Erythroblast (primary cell): ENCODE results near the gene IL19.
A peak's percentile ranks its signal among the peaks of the same experiment; 100 is the strongest.

Experiments used
- DNase-seq, 2 experiments: peaks; one replicate each; lab custom pipeline; 2025; lab: John Stamatoyannopoulos, UW
- GATA1 ChIP-seq: IDR thresholded peaks from 2 replicates; pipeline ENCODE4 v1.6.1; 2011; ENCODE audit warnings: low read depth, mild to moderate bottlenecking, control low read depth, low read length, moderate library complexity
- POLR2A ChIP-seq: IDR thresholded peaks from 2 replicates; pipeline ENCODE4 v1.6.1; 2011; ENCODE audit warnings: mild to moderate bottlenecking, low read length

IL19 gene

GRCh38 chr1:206793620-206794019 is 23.0 kb downstream of the IL19 start:
- TF ChIP-seq POLR2A (no peak), GATA1 (no peak)
- DNase-seq = no peak

GRCh38 chr1:206794294-206794908 is 23.8 kb downstream of the IL19 start:
- no peak for TF ChIP-seq GATA1
- no peak for TF ChIP-seq POLR2A
- DNase-seq = no peak

- DNase-seq = no peak
- TF ChIP-seq GATA1 = no peak
- no peak for TF ChIP-seq POLR2A
Measured at GRCh38 chr1:206796116-206796515, 25.5 kb downstream of the IL19 start.

GRCh38 chr1:206796981-206797402 is 26.4 kb downstream of the IL19 start:
- no peak for TF ChIP-seq GATA1
- no peak for TF ChIP-seq POLR2A

GRCh38 chr1:206797534-206798383 is 27.2 kb downstream of the IL19 start:
- DNase-seq = peak; percentile 37 to 57
- TF ChIP-seq GATA1 = no peak
- TF ChIP-seq POLR2A = no peak

More at GRCh38 chr1:206796981-206797402, 26.4 kb downstream of the IL19 start:
- DNase-seq = no peak

- no peak for TF ChIP-seq GATA1
- no peak for TF ChIP-seq POLR2A
- no peak for DNase-seq
Measured at GRCh38 chr1:206798384-206798996, 27.9 kb downstream of the IL19 start.

GRCh38 chr1:206799311-206799710 is 28.7 kb downstream of the IL19 start:
- DNase-seq = no peak
- no peak for TF ChIP-seq POLR2A
- TF ChIP-seq GATA1 = no peak

- TF ChIP-seq GATA1 (no peak), POLR2A (no peak)
- no peak for DNase-seq
Measured at GRCh38 chr1:206800411-206800810, 29.8 kb downstream of the IL19 start.

- DNase-seq = no peak
- TF ChIP-seq GATA1 = no peak
- no peak for TF ChIP-seq POLR2A
Measured at GRCh38 chr1:206800891-206801290, 30.3 kb downstream of the IL19 start.

- TF ChIP-seq POLR2A (no peak), GATA1 (no peak)
Measured at GRCh38 chr1:206801467-206801866, 30.9 kb downstream of the IL19 start.

GRCh38 chr1:206802401-206802800 is 31.8 kb downstream of the IL19 start:
- no peak for DNase-seq
- TF ChIP-seq GATA1 (no peak), POLR2A (no peak)

More at GRCh38 chr1:206801467-206801866, 30.9 kb downstream of the IL19 start:
- no peak for DNase-seq

- no peak for DNase-seq
- no peak for TF ChIP-seq POLR2A
- TF ChIP-seq GATA1 = no peak
Measured at GRCh38 chr1:206803221-206803730, 32.7 kb downstream of the IL19 start.

- DNase-seq = no peak
- TF ChIP-seq POLR2A = no peak
- no peak for TF ChIP-seq GATA1
Measured at GRCh38 chr1:206804156-206804737, 33.7 kb downstream of the IL19 start.

GRCh38 chr1:206805357-206805756 is 34.8 kb downstream of the IL19 start:
- no peak for DNase-seq
- TF ChIP-seq GATA1 (no peak), POLR2A (no peak)
